Superior temporal gyrus (tissue), 1 donor: ENCODE data around the gene AKAP6.

Experiments
- DNase-seq: peaks from one replicate; pipeline ENCODE4 v3.0.0-alpha.2; 2016; ENCODE audit errors: extremely low spot score

AKAP6 gene

DNA sequence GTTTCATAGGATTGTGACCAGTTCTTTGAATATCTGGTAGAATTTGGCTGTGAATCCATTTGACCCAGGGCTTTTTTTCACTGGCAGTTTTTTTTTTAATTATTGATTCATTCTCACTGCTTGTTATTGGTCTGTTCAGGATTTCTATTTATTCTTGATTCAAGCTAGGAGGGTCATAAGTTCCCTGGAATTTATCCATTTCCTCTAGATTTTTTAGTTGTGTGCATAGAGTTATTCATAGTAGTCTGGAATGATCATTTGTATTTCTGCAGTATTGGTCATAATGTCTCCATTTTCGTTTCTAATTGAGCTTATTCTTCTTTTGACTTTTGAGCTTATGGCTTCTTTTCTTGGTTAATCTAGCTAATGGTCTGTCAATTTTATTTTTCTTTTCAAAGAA, 291.6 kb downstream of the AKAP6 start:
- DNase-seq: no peak

DNA sequence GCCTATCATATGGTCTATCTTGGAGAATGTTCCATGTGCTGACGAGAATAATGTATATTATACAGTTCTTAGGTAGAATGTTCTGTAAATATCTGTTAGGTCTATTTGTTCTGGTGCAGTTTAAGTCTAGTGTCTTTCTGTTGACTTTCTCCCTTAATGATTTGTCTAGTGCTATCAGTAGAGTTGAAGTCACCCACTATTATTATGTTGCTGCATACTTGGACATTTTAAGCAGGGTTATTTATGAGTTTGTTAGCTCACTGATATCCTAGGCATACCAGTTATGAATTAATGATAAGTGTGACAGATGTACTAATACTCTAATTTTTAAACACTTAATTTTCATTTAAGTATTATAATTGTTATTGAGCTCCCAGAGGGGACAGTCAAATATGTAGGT, 292.5 kb downstream of the AKAP6 start:
- DNase-seq: no peak

DNA sequence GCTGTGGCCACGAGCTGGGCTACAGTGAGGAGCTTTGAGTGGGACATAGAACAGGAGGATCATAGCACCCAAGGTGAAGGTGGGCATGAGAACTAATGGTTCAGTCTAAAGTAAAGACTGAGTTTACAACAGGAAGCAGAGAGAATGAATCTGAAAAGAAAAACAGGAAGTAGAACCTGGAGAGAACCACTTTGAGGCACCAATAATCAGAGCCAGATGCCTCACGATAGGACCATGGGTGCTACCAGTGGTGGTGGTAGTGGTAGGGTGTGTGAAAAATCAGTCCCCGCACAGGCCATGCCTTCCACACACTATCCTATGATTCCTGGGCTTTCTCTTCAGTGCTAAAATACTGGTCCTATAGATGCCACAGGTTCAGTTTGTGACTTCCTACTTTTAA, 293.6 kb downstream of the AKAP6 start:
- DNase-seq: no peak

DNA sequence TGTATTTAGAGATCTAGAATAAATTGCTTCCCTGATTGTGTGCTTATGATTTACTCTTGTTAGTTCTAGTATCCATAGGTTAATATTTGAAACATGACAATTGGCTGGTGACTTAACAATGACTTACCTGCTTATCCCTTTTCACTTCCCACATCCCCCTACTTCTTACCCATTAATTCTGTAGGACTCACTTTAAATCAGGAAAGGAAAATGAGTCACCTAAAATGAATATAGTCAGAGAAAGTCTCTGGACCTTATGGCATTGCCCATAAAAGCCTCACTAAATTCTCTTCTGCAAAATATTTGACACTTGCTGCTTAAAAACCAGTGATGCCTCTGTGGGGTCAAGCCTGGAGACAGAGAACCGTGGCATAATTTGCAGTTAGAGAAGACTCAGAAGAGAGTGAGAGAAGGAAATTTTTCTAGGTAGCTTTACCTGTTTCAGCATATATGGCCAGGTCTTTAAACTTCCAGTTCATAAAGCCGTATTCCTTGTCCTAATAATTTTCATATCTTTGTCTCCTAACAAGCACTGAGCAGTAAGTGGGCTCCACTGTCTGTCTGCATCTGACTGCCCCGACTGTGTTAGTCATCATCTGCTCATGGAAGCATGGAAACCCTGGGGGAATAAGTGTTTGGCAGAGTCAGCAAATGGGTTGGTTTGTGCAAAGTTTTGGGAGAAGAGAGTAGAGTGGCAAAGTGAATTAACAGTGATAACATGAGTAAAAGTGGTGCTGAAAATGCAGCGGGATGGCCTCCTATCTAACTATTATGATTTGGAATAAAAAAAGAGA, 294.4 kb downstream of the AKAP6 start:
- no peak for DNase-seq

DNA sequence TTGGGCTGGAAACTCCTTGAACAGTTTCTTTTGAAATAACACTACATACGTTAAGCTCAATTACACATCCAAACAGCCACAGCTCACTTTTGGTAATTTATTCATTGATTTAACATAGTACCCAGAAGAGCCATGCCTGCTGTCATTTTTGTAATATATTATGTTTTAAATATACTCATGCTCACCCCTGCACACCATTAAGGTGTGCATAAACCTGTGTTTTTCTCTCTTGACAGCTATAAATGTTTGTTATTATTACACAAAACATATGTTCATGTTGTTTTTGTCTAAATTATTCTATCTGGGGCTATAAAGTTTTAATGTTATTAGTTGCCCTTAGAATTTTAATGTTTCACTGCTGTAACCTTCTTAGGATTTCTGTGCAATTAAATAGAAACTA, 296.1 kb downstream of the AKAP6 start:
- no peak for DNase-seq

DNA sequence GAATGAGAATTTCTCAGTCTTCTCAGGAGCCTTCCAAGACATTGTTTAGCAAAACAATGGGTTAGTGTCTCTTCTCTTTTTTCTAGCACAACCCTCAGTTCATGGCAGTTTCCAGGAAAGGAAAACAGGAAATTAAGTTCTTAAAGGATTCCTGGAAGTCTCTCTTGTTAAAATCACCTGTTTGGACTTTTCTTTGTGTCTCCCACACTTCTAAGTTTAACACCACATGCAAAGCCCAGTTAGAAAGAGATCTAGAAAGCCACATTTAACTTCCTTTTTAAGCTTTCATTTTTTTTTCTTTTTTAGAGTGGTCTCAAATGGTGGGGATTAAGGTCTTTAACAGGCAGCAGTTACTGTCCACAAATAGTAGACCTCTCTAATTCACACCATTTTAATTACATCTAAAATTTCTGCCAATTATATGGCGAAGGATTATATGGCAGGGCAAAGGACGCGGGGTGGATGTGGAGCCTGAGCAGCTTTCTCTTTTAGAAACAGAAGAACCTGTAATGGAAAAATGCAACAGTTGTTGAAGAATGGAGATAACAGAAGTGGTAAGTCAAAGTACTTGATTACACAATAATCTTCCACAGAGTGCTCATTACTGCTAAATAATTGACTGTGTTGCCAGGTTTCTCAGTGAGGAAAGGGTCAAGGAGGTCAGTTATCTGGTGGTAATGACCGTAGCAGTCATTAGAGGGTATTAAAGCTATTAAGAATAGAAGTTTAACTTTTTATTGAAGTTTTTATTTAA, 298.6 kb downstream of the AKAP6 start:
- no peak for DNase-seq

DNA sequence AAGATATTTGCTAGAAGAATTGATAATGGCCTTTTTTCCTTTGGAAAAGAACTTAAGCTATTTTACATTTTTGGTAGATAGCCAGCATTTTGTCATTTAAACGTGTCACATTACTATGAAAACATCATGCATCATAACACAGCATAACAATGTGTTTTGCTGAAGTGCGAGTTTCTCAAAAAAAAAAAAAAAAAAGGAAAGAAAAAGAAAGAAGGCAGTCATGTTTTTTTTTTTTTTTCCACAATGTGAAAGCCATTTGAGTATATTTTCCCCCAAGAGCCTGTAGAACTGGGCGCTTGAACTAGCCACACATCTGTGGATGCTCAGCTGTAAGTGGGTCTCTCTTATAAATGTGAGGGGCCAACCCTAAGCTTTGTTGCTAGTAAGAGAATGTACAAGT, 300.1 kb downstream of the AKAP6 start:
- DNase-seq: no peak

DNA sequence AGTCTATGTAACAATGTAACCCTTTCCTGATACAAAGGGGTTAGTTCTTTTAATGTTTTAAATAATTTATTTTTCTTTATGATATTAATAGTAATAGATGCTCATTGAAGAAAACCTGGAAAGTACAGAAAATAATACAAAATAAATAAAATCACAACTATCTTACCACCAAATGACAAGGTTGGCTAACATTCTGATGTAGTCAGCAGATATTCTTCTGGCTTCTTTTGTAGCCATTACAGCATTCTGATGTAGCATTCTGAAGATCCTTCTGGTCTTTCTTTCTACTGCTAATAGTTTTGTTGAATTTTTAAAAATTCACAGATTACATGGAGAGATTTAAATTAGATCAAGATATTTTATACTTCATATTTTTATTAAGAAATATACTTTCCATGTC, 301.6 kb downstream of the AKAP6 start:
- DNase-seq: no peak

DNA sequence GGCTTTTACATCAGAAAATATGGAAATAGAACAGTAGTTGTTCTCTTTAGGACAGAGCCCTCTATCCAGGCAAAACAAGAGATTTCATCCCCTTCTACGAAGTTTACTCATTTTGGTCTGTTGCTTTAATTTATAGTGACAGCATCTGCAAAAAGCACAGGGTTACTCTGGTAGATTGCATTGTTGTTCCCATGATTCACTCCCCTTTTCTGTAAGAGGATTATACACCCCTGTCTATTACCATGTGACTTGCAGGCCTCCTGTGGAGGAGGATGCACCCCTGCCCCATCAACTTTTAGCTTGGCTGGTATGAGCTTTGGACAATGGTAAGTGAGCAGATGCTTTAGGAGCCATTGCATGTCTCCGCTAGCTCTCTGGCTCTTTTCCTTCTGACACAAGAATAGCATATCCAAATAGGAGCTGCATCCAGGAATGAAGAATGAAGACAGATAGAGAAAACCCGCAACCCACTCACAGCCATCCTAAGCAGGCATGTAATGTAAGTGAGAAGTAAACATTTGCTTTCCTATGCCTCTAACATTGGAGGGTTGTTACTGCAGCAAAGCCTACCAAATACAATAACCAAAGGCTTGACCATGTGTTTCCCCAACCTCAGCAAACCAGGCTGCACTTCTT, 304.2 kb downstream of the AKAP6 start:
- DNase-seq: peak; percentile 69

DNA sequence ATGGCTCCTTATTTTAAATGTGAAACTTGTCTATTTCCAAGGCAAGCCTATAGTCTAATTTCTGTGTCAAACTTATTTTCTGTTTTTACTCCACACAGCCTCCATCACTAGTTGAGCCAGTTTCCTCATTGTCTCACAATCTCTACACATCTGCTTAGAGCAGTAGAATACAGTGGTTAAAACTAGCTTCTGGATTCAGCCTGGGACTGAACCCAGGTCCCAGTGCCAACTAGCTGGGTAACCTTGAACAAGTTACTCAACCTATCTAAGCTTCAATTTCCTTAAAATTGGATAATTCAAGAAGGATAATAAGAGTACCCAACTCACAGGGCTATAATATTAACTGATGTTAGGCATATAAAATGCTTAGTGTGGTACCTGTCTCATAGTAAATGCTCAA, 304.8 kb downstream of the AKAP6 start:
- DNase-seq: no peak

DNA sequence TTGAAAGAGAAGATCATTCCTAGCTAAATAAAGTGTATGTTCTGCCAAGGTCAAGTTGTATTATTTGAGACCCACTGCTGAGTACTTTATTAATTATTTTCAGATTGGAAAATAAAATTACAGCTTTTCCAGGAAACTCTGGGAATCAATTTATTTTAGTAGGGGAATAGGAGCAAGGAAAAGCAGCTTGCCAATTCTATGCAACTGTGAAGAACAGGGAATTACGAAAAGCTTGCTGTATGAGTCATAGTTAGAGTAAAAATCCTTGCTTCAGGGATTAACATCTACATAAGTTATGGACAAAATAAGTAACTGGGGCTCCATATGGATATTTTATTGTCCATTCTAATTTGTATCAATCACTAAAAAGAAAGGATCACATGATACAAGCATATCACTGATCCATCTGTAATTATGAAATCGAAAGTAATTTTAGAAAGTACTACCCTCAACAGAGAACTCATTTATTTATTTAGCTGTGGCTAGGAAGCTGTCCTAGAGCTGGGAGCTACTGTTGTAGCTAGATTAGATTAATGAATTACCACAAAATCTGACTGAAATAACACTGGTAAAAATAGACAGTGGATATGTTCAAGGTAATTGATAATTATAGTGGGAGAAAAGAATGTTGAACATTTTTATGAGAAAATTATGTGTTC, 306.1 kb downstream of the AKAP6 start:
- DNase-seq: peak; percentile 72

DNA sequence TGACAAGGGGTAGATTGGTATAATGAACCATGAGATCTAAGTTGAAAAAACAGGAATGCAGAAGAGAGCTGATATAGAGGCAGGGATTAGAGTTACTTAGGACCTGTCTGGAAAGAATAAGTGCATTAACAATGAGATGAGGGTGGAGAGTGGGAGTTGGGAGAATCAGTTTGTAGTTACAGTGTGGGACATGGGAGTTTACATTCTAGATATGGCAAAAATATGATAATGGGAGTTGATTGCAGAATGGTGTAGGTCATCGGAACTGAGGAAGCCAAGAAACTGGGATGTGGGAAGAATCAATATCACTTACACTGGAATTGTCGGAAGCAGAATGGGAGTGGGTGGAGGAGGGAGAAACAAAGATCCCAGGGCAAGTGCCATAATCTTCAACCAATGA, 308.5 kb downstream of the AKAP6 start:
- DNase-seq: no peak

DNA sequence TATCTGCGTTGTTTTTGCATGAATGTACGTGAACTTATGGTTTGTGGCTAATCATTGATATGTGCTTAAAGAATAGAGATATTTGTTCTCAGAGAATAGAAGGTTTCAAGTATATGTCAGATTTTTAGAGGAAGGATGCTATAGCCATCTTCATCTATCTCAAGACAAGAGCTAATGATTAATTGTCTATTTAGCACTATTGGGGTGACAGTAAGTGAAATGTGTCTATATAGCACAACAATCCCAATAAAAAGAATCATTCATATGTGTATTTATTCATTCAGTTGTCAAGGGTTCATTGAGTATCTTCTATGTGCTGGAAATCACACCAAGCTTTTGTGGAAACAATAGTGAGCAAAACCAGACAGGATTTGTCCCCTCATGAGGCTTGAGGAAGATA, 310.1 kb downstream of the AKAP6 start:
- DNase-seq: no peak

DNA sequence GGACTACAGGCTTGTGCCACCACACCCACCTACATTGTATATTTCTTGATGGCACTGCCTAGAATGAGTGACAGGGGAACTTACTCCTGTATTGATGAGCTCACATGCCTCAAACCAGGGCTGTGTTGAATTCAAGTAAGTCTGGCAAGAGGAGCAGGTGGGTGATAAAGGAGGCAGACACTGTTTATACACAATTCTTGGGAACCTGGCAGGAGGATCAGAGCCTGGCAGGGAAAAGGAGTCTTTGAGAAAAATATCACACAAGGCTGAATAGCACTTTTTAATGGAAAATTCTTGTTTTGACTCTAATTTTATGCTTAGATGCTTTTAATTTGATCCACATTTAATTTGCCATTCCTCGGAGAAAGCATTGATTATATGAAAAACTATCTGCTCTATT, 316.5 kb downstream of the AKAP6 start:
- no peak for DNase-seq

DNA sequence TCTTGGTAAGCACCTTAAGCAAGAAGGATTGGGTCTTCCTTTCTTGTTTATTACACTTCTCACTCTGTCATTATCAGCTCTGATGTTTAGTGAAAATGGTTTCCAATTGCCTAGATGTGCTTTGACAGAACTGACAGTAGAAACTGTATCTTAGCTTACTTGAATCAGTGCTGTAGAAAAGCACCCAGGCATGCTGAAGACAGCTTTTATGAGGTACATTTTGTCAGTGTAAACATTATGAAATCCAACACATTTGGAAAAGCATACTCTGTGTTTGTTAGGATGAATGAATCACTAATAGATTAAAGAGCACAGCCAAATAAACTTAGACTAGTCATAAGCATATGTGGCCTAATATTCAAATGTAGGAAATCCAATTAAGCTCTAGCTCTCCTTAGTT, 319.3 kb downstream of the AKAP6 start:
- DNase-seq: no peak

DNA sequence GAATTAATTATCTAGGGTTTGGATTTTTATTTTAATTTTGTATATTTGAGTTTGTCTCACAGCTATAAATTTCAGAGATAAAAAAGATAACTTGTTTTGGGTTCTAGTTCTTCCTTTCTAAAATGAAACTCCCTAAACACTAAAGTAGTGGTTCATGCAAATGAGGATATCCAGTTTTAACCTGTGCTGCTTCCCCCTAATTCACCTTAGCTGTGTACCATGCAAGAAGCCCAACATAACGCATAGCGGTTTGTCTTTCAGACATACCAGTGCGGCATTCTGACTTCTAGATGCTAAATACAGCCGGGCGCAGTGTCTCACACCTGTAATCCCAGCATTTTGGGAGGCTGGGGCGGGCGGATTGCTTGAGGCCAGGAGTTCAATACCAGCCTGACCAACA, 320.9 kb downstream of the AKAP6 start:
- DNase-seq: no peak

DNA sequence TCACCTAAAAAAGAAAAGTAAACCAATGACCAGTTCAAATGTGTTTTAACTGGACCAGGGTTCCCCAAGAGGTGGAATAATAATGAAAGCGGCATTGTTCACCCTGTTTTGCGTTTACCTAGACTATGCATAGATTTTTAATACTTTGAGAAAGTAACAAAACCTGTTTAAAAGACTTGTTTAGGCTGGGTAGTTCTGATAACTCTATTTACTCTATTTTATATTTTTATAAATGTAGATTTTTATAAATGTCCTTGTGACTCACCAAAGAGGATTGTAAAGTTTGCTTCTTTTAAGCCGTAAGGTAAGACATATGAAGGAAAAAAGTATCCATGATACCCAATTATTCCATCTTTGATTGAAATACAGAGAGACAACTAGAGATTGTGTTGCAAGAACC, 321.6 kb downstream of the AKAP6 start:
- DNase-seq: no peak

DNA sequence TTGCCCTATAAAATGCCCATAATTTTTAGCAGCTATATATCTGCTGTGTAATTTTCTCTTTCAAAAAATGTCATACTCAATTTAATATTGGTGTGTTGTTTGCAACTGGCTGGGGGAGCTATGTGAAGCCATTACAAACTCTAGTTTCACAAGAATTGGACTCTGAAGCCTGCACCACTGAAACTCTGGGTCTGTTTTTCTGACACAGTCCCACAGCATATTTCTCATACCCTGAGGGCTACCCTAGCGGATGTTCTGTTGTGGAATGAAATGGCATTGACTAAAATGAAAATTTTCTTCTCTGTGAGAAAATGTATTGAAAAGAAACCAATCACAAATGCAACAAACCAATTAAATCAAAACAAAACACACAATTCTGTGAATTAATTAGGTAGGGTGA, 325.0 kb downstream of the AKAP6 start:
- DNase-seq: no peak

DNA sequence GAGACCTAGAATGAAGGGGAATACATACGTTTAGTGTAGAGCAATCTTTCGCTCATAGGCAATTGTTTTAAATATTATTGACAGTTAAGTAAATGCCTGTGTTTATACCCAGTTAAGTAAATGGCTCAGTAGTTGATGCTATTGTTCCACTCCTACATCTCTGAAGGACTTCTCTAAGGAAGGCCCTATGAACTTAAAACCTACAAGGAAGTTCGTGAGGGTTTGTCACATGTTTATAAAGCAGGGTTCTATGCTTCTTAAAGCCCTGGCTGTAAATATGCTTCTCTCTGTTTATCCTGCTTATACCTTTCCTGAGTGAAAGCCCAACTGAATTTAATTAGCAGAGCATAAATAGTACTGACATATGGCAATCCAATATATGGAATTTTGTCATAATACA, 327.5 kb downstream of the AKAP6 start:
- DNase-seq: no peak

DNA sequence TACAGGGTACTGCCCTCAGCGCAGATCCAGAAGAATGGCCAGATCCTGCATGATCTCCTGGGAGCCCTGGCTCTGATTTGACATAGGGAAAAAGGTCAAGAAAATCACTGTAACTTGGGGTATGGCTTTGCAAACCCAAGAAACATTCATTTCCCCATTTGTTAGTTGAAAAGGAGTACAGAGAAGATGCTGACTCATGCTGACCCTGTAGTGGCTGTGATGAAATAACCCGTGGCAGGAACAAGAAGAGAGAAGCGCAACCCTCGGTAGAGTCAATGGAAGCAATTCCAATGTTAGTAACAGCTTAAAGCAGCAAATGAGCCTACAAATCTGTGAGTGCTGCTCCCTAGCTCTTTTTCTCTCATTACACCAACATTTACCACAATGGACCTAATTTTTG, 328.0 kb downstream of the AKAP6 start:
- DNase-seq: peak; percentile 74

DNA sequence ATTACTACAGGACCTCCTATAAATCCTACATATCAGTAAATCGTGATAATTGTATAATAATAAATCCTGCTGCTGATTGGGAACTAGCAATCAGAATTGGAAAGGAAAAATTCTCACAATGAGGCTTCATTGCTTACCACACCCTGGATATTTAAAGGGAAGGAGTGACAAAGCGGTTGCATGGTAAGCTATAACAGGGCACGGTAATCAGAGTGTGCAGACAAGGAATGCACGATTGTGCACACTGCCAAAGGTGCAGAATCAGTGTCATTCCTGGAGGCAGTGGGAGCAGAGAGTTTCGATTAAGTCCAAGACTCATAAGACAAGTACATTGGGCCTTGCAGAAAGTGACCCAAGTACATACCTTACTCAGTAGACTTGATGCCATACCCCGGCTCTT, 332.1 kb downstream of the AKAP6 start:
- no peak for DNase-seq

DNA sequence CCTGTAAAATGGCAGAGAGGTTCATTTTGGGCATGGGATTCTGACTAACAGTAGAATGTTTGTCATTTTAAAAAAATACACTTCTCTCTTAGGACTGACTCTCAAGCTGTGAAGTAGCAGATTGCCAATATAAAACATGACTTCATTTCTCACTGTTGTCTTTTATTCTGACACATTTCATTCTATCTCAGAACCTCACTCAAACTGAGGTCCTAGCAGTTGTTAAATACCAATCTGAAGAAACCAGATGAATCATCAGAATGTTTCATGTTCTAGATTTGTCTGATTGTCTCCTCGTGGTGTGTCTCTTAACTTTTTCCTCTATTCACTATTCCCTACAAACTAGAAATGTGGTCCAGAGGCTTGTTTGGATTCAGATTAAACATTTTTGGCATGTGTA, 333.1 kb downstream of the AKAP6 start:
- DNase-seq: no peak

DNA sequence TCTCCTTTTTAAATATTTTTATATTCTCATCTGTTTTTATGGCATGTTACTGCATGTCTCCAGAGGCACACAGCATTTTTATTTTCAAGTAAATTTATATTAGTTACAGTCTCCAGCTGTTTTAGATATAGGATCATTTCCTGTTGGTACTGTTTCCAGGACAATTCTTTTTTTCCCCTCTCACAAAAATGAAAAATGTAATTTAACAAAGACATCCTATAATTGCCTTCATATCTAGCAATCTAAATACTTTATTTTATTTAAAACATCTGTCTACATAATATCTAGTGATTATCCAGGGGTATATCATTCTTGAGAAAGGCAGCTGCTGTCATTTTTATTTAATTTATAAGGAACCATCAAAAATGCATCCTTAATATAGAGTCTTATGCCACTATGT, 337.2 kb downstream of the AKAP6 start:
- no peak for DNase-seq
